Breast epithelium (tissue), 3 donors: ENCODE results near the gene FETUB.

Experiments used
- POLR2A ChIP-seq: fragments of 450-650 bp; IDR thresholded peaks from one replicate; pipeline ENCODE4 v1.6.1; 2016; ENCODE audit warnings: antibody characterized with exemption, mild to moderate bottlenecking, moderate library complexity
- POLR2AphosphoS5 ChIP-seq, 3 donors: sonication (generic); formaldehyde crosslinking; IDR thresholded peaks; one replicate each; pipeline ENCODE4 v1.6.1; 2017; ENCODE audit warnings: antibody characterized with exemption in 3 of 3

GRCh38 chr3:186644683-186645082, 4.5 kb downstream of the FETUB start:
- TF ChIP-seq POLR2A: no peak
- TF ChIP-seq POLR2AphosphoS5 (IDR thresholded peaks at IDR 0.05): peak in 1 of 3 donors; percentile 71
